Suprapubic skin (tissue), 4 donors: ENCODE measurements around the gene TMC7. TPM values are rescaled to one million over a fixed set of nuclear protein-coding genes. Genes with fewer than 3 reads are reported as not detected.
"Not testable (repeated sequence)": the region's sequence is repeated elsewhere in the genome, so short reads cannot be mapped to it uniquely, and the experiment has no call there.

Source experiments
- DNase-seq, 2 donors: peaks; one replicate each; pipeline ENCODE4 v3.0.0-alpha.2; 2019; ENCODE audit warnings: low spot score in 2 of 2
- H3K27ac ChIP-seq: fragments of 200-600 bp; sonication (generic); one replicate; pipeline ENCODE4 v1.5.1; 2019
- H3K27me3 ChIP-seq: fragments of 200-600 bp; sonication (generic); one replicate; pipeline ENCODE4 v1.5.1; 2019
- H3K36me3 ChIP-seq: fragments of 200-600 bp; sonication (generic); one replicate; pipeline ENCODE4 v1.5.1; 2019
- H3K4me1 ChIP-seq: fragments of 200-600 bp; sonication (generic); one replicate; pipeline ENCODE4 v1.5.1; 2019
- H3K4me3 ChIP-seq: fragments of 200-600 bp; sonication (generic); one replicate; pipeline ENCODE4 v1.5.1; 2019; ENCODE audit warnings: mild to moderate bottlenecking
- H3K9me3 ChIP-seq: fragments of 200-600 bp; sonication (generic); one replicate; pipeline ENCODE4 v1.5.1; 2019
- EP300 ChIP-seq: sonication (generic); formaldehyde crosslinking; IDR thresholded peaks from one replicate; pipeline ENCODE4 v1.6.1; 2017; ENCODE audit warnings: antibody characterized with exemption
- POLR2A ChIP-seq, 2 donors: fragments of 450-650 bp; IDR thresholded peaks; one replicate each; pipeline ENCODE4 v1.6.1; 2017; ENCODE audit warnings: antibody characterized with exemption in 2 of 2, mild to moderate bottlenecking in 2 of 2, moderate library complexity in 2 of 2
- POLR2AphosphoS5 ChIP-seq, 3 donors: sonication (generic); formaldehyde crosslinking; IDR thresholded peaks; one replicate each; pipeline ENCODE4 v1.6.1; 2017; ENCODE audit warnings: antibody characterized with exemption in 3 of 3
- WGBS: methylation state at CpG from one replicate; pipeline ENCODE4 v1.1.5; 2018; 5-methylcytosine and 5-hydroxymethylcytosine counted together
- total RNA-seq, 4 donors: library from RNA; depleted of rRNA; stranded (reverse); fragments of >200 nt; gene quantifications; one replicate each; pipeline ENCODE4 v1.1.0, GENCODE V29; 2016
- TF ChIP-seq, protein P1 (sequence below), 2 donors: fragments of 200-600 bp in 1 of 2; fragments of 450-650 bp in 1 of 2; sonication (generic) in 1 of 2; IDR thresholded peaks; one replicate each; pipeline ENCODE4 v1.5.1; 2016 to 2019; ENCODE audit warnings: antibody characterized with exemption in 2 of 2, mild to moderate bottlenecking in 1 of 2, moderate library complexity in 1 of 2

Gene TMC7
- total RNA-seq, 4 donors from 2014 or later = 0.52 to 2.7 (median 1.6) TPM

DNA sequence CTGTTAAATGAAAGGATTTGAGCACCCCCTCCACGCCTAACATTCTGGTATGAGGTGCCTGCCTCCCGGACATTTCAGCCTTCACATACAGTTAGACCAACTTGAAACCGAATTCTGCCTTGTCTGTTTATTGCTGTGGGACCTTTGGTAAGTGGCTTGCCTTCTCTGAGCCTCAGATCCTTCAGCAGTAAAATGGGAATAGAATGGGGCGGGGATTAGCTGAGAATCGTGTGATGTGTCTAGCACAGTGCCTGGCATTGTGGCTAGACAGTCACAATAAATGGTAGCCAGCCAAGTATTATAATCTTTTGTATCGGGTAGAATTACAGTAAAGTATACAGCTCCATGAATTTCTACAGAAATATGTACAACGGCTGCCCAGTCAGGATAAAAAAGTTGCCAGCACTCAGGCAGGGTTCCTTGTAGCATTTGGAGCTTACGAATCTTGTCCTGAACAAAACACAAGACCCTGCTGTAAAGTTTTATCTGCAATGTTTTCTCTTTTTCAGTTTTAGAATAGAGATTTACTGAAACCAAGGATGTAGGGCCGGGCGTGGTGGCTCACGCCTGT lies 786 bp downstream of the TMC7 start:
- H3K27ac ChIP-seq = no peak overlapping the region
- TF ChIP-seq POLR2AphosphoS5 (IDR thresholded peaks at IDR 0.05) = no peak
- no peak for TF ChIP-seq POLR2A (IDR thresholded peaks at IDR 0.05)
- TF ChIP-seq EP300 = no peak
- TF ChIP-seq, protein P1, sequence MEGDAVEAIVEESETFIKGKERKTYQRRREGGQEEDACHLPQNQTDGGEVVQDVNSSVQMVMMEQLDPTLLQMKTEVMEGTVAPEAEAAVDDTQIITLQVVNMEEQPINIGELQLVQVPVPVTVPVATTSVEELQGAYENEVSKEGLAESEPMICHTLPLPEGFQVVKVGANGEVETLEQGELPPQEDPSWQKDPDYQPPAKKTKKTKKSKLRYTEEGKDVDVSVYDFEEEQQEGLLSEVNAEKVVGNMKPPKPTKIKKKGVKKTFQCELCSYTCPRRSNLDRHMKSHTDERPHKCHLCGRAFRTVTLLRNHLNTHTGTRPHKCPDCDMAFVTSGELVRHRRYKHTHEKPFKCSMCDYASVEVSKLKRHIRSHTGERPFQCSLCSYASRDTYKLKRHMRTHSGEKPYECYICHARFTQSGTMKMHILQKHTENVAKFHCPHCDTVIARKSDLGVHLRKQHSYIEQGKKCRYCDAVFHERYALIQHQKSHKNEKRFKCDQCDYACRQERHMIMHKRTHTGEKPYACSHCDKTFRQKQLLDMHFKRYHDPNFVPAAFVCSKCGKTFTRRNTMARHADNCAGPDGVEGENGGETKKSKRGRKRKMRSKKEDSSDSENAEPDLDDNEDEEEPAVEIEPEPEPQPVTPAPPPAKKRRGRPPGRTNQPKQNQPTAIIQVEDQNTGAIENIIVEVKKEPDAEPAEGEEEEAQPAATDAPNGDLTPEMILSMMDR (IDR thresholded peaks at IDR 0.05) = no peak
- no peak for DNase-seq
- H3K27me3 ChIP-seq = peaks cover 6% of the 10 kb centered on the region
- peak overlapping the region; percentile 69 for H3K4me3 ChIP-seq
- WGBS = 73% methylated on average over 11 of the region's 11 CpGs
- H3K9me3 ChIP-seq = no peaks in the 10 kb centered on the region
- H3K4me1 ChIP-seq = peaks cover 13% of the 10 kb centered on the region
- H3K36me3 ChIP-seq = no peaks in the 10 kb centered on the region

DNA sequence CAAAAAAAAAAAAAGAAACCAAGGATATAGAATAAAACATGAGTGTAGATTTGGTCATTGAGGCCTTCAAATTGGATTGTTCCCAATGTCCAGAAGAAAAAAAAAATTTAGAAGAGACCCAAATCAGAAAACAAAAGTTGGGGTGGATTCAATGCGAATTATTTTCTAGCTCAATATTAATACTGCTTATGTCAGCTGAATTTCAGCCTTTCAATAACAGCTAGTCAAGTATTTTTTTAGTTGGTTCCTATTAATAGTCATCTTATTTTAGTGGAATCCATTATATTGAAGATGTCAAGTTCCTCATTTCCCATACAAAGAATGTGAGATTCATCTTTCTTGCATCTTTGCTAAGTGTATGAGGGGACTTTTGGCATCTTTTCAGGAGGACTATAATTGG lies 1.5 kb downstream of the TMC7 start:
- DNase-seq, H3K27ac ChIP-seq, H3K27me3 ChIP-seq, H3K9me3 ChIP-seq, H3K36me3 ChIP-seq, H3K4me3 ChIP-seq: not testable (repeated sequence)
- peaks cover 13% of the 10 kb centered on the region for H3K4me1 ChIP-seq
- WGBS = 97% methylated on average over 1 of the region's 1 CpG

DNA sequence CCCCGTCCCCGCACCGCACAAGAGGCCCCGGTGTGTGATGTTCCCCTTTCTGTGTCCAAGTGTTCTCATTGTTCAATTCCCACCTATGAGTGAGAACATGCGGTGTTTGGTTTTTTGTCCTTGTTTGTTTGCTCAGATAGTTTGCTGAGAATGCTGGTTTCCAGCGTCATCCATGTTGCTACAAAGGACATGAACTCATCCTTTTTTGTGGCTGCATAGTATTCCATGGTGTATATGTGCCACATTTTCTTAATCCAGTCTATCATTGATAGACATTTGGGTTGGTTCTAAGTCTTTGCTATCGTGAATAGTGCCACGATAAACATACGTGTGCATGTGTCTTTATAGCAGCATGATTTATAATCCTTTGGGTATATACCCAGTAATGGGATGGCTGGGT lies 8.0 kb downstream of the TMC7 start:
- H3K27me3 ChIP-seq, H3K4me3 ChIP-seq, H3K4me1 ChIP-seq, DNase-seq, H3K36me3 ChIP-seq, H3K9me3 ChIP-seq, H3K27ac ChIP-seq: not testable (repeated sequence)
- whole genome bisulfite sequencing = 95% methylated on average over 9 of the region's 9 CpGs

DNA sequence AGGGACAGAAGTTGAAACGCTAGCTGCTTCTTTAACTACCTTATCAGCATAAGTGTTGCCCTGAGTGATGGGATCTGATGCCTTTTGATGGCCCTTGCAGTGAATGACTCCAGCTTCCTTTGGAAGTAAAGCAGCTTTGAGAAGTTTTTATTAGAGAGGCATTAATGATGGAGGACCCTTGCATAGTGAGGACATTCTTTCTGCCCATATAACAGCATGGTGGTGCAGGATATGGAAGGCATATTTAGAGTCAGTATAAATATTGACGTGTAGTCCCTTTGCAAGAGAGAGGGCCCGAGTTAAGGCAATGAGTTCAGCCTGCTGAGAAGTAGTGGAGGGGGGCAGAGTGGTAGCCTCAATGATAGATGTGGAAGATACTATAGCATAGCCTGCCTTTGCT lies 9.8 kb downstream of the TMC7 start:
- 90% methylated on average over 3 of the region's 3 CpGs for WGBS
- not testable (repeated sequence) for H3K4me3 ChIP-seq, DNase-seq, H3K27ac ChIP-seq, H3K9me3 ChIP-seq, H3K27me3 ChIP-seq, H3K36me3 ChIP-seq, H3K4me1 ChIP-seq

DNA sequence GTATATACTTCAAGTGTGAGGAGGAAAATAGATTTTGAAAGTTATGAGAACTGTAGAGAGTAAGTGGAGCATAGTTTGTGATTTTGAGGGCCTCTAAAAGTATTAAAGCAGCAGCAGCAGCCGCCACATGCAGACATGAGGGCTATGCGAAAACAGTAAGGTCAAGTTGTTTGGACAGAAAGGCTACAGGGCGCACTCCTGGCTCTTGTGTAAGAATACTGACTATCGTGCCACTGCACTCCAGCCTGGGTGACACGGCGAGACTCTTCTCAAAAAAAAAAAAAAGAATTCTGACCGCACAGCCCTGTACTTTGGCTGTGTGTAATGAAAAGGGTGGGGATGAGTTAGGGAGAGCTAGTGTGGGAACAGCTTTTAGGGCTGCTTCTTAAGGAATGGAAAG lies 10.4 kb downstream of the TMC7 start:
- H3K4me1 ChIP-seq = peaks cover 12% of the 10 kb centered on the region
- H3K9me3 ChIP-seq, H3K36me3 ChIP-seq, H3K27ac ChIP-seq, H3K27me3 ChIP-seq, DNase-seq, H3K4me3 ChIP-seq: not testable (repeated sequence)
- WGBS = 74% methylated on average over 7 of the region's 7 CpGs

DNA sequence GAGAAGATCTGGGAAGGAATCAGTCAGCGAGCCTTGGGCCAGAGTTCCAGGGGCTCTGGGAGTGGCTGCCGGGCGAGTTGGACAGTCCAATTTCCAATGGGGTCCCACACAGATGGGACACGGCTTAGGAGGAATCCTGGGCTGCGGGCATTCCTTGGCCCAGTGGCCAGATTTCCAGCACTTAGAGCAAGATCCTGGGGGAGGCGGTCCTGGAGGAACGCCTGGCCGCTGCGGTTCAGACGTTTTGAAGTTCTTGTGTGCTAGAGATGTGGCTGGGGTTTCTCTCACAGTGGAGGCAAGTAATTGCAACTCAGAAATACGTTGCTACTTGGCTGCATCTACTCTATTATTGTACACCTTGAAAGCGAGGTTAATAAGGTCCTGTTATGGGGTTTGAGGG lies 11.7 kb downstream of the TMC7 start:
- H3K4me3 ChIP-seq, H3K36me3 ChIP-seq, H3K9me3 ChIP-seq, DNase-seq, H3K27me3 ChIP-seq, H3K27ac ChIP-seq: not testable (repeated sequence)
- H3K4me1 ChIP-seq = peaks cover 14% of the 10 kb centered on the region
- 89% methylated on average over 11 of the region's 12 CpGs for WGBS

DNA sequence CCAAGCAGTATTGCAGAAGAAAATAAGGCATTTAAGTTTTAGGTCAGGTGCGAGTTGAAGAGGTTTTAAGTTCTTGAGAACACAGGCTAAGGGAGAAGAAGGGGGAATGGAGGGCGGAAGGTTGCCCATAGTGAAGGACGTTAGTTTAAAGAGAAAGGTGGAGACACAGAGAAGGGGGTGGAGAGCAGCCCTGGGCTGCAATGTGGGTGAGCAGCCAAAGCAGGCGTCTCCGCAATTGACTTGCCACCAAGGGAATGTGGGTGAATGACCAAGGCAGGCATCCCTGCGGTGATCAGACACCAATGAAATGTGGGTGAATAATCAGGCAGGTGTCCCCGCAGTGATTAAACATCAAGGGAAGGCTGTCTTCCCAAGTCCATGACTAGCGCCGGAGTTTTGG lies 12.8 kb downstream of the TMC7 start:
- not testable (repeated sequence) for DNase-seq, H3K27ac ChIP-seq, H3K36me3 ChIP-seq, H3K9me3 ChIP-seq, H3K4me3 ChIP-seq, H3K27me3 ChIP-seq
- 88% methylated on average over 9 of the region's 9 CpGs for WGBS
- H3K4me1 ChIP-seq = peaks cover 14% of the 10 kb centered on the region

DNA sequence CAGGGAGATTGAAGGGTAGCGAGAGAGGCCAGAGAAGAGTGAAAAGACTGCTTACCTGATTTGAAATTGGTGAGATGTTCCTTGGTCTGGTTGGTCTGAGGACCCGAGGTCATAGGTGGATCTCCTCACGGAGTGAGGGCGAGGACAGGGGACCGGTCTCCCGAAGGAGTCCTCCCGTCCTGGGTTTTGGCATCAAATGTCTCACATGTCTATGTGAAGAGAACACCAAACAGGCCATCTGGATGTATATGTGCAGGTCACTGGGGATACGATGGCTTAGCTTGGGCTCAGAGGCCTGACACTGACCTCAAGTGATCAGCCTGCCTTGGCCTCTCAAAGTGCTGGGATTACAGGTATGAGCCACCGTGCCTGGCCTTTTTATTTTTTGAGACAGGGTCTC lies 13.3 kb downstream of the TMC7 start:
- H3K27ac ChIP-seq, DNase-seq, H3K4me3 ChIP-seq, H3K27me3 ChIP-seq, H3K9me3 ChIP-seq, H3K36me3 ChIP-seq: not testable (repeated sequence)
- WGBS = 93% methylated on average over 7 of the region's 9 CpGs
- peaks cover 14% of the 10 kb centered on the region for H3K4me1 ChIP-seq

DNA sequence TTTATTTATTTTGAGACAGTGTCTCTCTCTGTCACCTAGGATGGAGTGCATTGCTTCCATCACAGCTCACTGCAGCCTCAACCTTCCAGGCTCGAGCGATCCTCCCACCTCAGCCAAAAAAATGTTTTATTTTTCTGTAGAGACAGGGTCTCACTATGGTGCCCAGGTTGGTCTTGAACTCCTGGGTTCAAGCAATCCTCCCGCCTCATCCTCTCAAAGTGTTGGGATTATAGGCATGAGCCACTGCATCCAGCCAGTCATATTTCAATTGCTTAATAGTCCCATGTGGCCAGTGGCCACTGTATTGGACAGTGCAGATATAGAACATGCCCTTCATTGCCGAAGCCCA lies 15.3 kb downstream of the TMC7 start:
- Histone ChIP-seq H3K9me3 (no peaks in the 10 kb centered on the region), H3K4me3 (no peak overlapping the region), H3K36me3 (no peaks in the 10 kb centered on the region), H3K27me3 (no peaks in the 10 kb centered on the region), H3K4me1 (peaks cover 14% of the 10 kb centered on the region), H3K27ac (peak overlapping the region; percentile 5)
- no peak for TF ChIP-seq POLR2AphosphoS5 (IDR thresholded peaks at IDR 0.05)
- TF ChIP-seq EP300 = no peak
- TF ChIP-seq, protein P1 (IDR thresholded peaks at IDR 0.05) = no peak
- no peak for TF ChIP-seq POLR2A (IDR thresholded peaks at IDR 0.05)
- DNase-seq = no peak
- 85% methylated on average over 4 of the region's 4 CpGs for whole genome bisulfite sequencing
